GM12864 (cell line): ENCODE results near the gene DLGAP4.

Experiments
- DNase-seq: peaks from one replicate; pipeline ENCODE4 v3.0.0-alpha.2; 2011; ENCODE audit warnings: low read depth
- H3K4me3 ChIP-seq: 2 replicates; pipeline ENCODE4 v1.5.1; 2011; ENCODE audit warnings: mild to moderate bottlenecking, low read depth, low read length, control low read depth
- CTCF ChIP-seq: IDR thresholded peaks from 2 replicates; pipeline ENCODE4 v1.5.1; 2011; ENCODE audit warnings: low read depth, mild to moderate bottlenecking, moderate library complexity, low read length, control low read depth, inconsistent platforms; ENCODE audit errors: missing control alignments

The DLGAP4 gene

DNA sequence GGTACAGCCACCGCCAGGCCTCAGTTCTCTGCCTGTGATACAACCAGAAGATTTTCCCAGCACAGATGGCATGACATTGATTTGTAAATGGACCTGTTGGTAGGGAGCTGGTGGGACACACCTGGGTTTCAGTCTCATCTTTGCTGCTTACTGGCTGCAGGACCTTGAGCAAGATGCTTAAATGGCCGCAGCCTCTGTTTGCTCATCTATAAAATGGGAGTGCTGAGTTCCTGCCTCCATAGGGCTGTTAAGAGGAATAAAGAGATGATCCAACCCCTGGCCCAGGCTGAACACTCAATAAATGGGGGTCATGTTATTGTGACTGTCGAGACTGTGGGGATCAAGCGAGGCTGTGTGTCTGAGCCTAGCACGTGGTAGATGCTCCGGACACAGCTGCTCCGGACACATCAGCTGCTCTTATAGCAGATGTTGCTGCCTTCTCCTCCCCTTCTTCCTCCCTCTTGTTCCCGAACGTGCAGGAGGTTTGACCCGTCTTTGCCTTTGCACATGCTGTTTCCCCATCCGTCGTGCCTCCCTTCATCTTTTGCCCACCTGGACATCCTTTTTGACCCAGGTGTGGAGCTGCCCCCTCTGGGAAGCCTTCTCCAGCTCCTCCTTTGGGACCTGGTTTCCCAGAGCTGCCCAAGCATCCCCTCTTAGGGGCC, 29.2 kb downstream of the DLGAP4 start:
- no peak for TF ChIP-seq CTCF
- H3K4me3 ChIP-seq: no peak overlapping the region
- DNase-seq: no peak

GRCh38 chr20:36336204-36336603, 30.1 kb downstream of the DLGAP4 start:
- TF ChIP-seq CTCF: no peak
- H3K4me3 ChIP-seq: no peak overlapping the region
- DNase-seq: no peak

GRCh38 chr20:36336954-36337704, 31.0 kb downstream of the DLGAP4 start:
- H3K4me3 ChIP-seq: no peak overlapping the region
- no peak for TF ChIP-seq CTCF
- DNase-seq: no peak

DNA sequence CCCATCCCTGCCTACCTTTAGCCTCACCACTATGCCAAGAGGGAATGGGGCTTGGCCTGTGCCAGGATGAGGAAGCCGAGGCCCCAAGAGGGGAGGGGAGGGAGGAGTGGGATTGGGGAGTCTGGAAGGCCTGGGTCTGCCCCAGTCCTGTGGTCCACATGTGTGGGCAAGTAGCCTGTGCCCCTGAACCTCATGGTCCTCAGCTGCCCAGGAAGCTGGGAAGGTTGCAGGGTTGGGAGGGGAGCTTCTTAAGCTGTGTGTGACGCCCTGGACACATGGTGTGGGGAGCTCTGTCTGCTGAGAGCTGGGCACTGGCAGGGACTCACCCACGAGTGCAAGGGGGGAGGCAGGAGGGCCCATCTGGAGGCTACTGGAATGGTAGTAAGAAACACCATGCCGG, 31.7 kb downstream of the DLGAP4 start:
- no peak overlapping the region for H3K4me3 ChIP-seq
- no peak for TF ChIP-seq CTCF
- no peak for DNase-seq

DNA sequence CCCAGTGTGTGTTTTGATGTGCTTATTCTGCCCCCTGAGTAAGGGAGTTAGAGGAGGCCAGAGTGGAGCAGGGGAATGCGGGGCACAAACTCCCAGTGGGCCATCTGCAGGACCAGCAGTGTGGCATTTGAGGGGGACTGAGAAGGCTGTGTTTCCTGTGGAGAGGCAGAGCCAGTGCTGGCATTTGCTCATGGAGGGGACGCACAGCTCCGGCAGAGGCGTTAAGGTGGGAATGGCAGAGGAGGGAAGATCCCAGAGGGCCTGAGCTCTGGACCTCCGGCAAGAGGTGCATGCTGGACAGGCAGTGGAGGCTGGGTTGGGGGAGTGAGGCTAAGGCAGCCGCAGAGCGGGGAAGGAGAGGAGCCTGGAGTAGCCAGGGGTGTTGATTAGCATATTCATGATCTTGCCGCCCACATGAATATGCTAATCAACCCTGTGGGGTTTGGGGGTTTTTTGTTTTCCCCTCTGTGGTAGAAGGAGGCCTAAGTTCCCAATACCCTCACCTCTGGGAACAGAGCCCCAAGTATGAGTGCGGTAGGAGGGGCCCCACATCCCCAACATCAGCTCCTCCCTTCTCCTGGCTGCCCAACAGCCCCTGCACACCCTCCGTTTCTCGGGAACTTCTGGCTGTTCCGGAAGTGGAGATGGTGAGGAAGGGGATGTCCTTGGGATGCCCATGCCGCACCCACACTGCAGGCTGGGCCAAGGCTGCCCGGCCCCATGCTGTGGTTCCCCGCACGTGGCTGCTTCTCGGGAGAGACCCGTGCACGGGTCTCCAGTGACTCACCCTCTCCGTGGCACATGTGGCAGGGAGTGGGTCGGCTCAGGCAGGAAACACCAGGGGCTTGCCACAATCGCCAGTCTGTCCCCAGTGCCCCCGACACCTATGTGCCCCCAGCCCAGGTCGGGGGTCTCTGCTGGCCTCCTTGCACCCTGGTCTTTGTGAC, 33.8 kb downstream of the DLGAP4 start:
- no peak for TF ChIP-seq CTCF
- DNase-seq: no peak
- no peak overlapping the region for H3K4me3 ChIP-seq

DNA sequence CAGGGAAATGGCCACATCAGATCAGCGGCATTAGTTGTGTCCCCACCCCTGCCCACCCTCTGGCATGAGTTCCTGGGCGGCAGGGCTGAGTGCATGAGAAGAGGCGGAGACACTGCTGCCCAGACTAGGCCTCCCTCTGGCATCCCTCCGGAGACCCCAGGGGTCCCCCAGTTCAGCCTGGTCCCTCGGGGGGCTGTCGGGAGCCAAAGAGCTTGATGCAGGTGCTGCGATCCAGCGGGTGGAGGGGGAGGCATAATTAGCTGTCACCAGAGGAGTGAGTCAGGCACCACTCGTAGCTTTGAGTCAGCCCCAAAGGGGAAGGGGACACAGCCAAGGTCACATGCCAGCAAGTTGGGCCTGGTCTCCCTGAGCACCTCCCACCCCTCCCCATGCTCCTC, 34.5 kb downstream of the DLGAP4 start:
- DNase-seq: no peak
- H3K4me3 ChIP-seq: no peak overlapping the region
- no peak for TF ChIP-seq CTCF
